HCT116 (cell line): ENCODE measurements around the gene CD44. TPM values are rescaled to one million over a fixed set of nuclear protein-coding genes. Genes with fewer than 3 reads are reported as not detected.
A peak's percentile ranks its signal among the peaks of the same experiment; 100 is the strongest.

ENCODE experiments used
- ATAC-seq: fragments of 200-7000 bp; cut with Tn5 transposase; 2 replicates; pipeline ENCODE4 v1.9.1; 2020; ENCODE audit warnings: mild to moderate bottlenecking, moderate library complexity
- BruUV-seq: library from RNA; stranded (reverse); fragments of 400-500 nt; replicated peaks from 2 replicates; lab custom pipeline; 2021; lab: Mats Ljungman, UMichigan
- CTCF ChIA-PET: fragments of 300-600 bp; sonication (Branson Sonifier 250); formaldehyde crosslinking; loops from one replicate; lab custom pipeline; 2021; ENCODE audit warnings: antibody characterized with exemption; lab: Charles Lee
- POLR2A ChIA-PET: fragments of 300-600, 350-600 bp; sonication (Branson Sonifier 250); formaldehyde crosslinking; loops from one replicate; lab custom pipeline; 2021; ENCODE audit warnings: antibody characterized with exemption; lab: Charles Lee
- RAD21 ChIA-PET, 2 experiments: fragments of 300-600 bp; sonication (Branson Sonifier 250); formaldehyde crosslinking; loops; one replicate each; lab custom pipeline; 2023; ENCODE audit warnings: low total read pairs in 2 of 2; ENCODE audit not compliant: uncharacterized antibody in 2 of 2, unreplicated experiment in 2 of 2, low non-redundant PET in 1 of 2; lab: Charles Lee
- DNase-seq: peaks from one replicate; pipeline ENCODE4 v3.0.0-alpha.2; 2010; ENCODE audit warnings: low read depth, low spot score
- H2AFZ ChIP-seq: fragments of 200-600 bp; shearing (Covaris generic), sonication (generic); 2 replicates; pipeline ENCODE4 v1.6.1; 2017; ENCODE audit warnings: low read depth, mixed run types, mixed read lengths, antibody characterized with exemption, low read length; ENCODE audit not compliant: poor library complexity, severe bottlenecking
- H3K27ac ChIP-seq: 2 replicates; pipeline ENCODE4 v1.5.1; 2012; ENCODE audit warnings: low read depth, low read length
- H3K27me3 ChIP-seq: fragments of 200-600 bp; sonication (generic); 2 replicates; pipeline ENCODE4 v1.6.1; 2016; ENCODE audit warnings: mixed run types, low read length, mixed read lengths; ENCODE audit not compliant: insufficient read depth
- H3K36me3 ChIP-seq, 2 experiments: fragments of 200-500 bp in 1 of 2; fragments of 200-600 bp in 1 of 2; sonication (Bioruptor generic) in 1 of 2; sonication (generic) in 1 of 2; 2 replicates each; pipeline versions ENCODE4 v1.5.1 to v1.6.1; 2014 to 2016; ENCODE audit warnings: low read length in 2 of 2, inconsistent platforms in 1 of 2, mixed read lengths in 1 of 2, mixed run types in 1 of 2; ENCODE audit not compliant: insufficient read depth in 2 of 2, control insufficient read depth in 1 of 2
- H3K4me1 ChIP-seq, 2 experiments: fragments of 200-600 bp in 1 of 2; sonication (generic) in 1 of 2; 2 replicates each; pipeline versions ENCODE4 v1.5.1 to v1.6.1; 2012 to 2017; ENCODE audit warnings: low read length in 2 of 2, inconsistent platforms in 1 of 2, mild to moderate bottlenecking in 1 of 2, mixed read lengths in 1 of 2, mixed run types in 1 of 2, moderate library complexity in 1 of 2; ENCODE audit not compliant: insufficient read depth in 2 of 2, control insufficient read depth in 1 of 2
- H3K4me2 ChIP-seq: fragments of 200-600 bp; sonication (generic); 2 replicates; pipeline ENCODE4 v1.6.1; 2017; ENCODE audit warnings: mixed run types, low read length, mixed read lengths
- H3K4me3 ChIP-seq, 2 experiments: fragments of 200-600 bp in 1 of 2; sonication (generic) in 1 of 2; replicated peaks in 1 of 2; 2 replicates each; pipeline ENCODE4 v1.5.1; 2011 to 2016; ENCODE audit warnings: low read length in 2 of 2, control low read depth in 1 of 2, low read depth in 1 of 2, mild to moderate bottlenecking in 1 of 2, mixed read lengths in 1 of 2, mixed run types in 1 of 2
- H3K79me2 ChIP-seq: fragments of 200-600 bp; sonication (generic); 2 replicates; pipeline ENCODE4 v1.6.1; 2017; ENCODE audit warnings: mild to moderate bottlenecking, mixed run types, low read length, moderate library complexity, mixed read lengths; ENCODE audit not compliant: insufficient read depth
- H3K9ac ChIP-seq: fragments of 200-600 bp; sonication (generic); 2 replicates; pipeline ENCODE4 v1.6.1; 2016; ENCODE audit warnings: low read length, mixed read lengths
- H3K9me2 ChIP-seq: fragments of 200-600 bp; sonication (generic), shearing (Covaris generic); 2 replicates; pipeline ENCODE4 v1.6.1; 2017; ENCODE audit warnings: mixed run types, mild to moderate bottlenecking, moderate library complexity; ENCODE audit not compliant: insufficient read depth
- H3K9me3 ChIP-seq, 2 experiments: fragments of 200-500 bp in 1 of 2; fragments of 200-600 bp in 1 of 2; sonication (Bioruptor generic) in 1 of 2; sonication (generic) in 1 of 2; 2 replicates each; pipeline ENCODE4 v1.6.1; 2014 to 2017; ENCODE audit warnings: low read length in 2 of 2, mixed read lengths in 2 of 2, inconsistent platforms in 1 of 2, low read depth in 1 of 2, mild to moderate bottlenecking in 1 of 2, mixed run types in 1 of 2, moderate library complexity in 1 of 2; ENCODE audit not compliant: control insufficient read depth in 1 of 2, insufficient read depth in 1 of 2
- H4K20me1 ChIP-seq: fragments of 200-600 bp; sonication (generic), shearing (Covaris generic); 2 replicates; pipeline ENCODE4 v1.6.1; 2017; ENCODE audit warnings: mixed run types, mild to moderate bottlenecking, moderate library complexity; ENCODE audit not compliant: insufficient read depth
- CEBPB ChIP-seq: IDR thresholded peaks from 2 replicates; pipeline ENCODE4 v1.6.1; 2012; ENCODE audit warnings: low read depth
- EGR1 ChIP-seq: IDR thresholded peaks from 2 replicates; pipeline ENCODE4 v1.6.1; 2012; ENCODE audit warnings: low read depth
- ELF1 ChIP-seq: IDR thresholded peaks from 2 replicates; pipeline ENCODE4 v1.6.1; 2012; ENCODE audit warnings: low read depth, borderline replicate concordance
- EZH2 ChIP-seq: fragments of 200-600 bp; sonication (generic); IDR thresholded peaks from 2 replicates; pipeline ENCODE4 v1.6.1; 2017; ENCODE audit warnings: antibody characterized with exemption, mixed run types
- EZH2phosphoT487 ChIP-seq: fragments of 200-600 bp; IDR thresholded peaks from 2 replicates; pipeline ENCODE4 v1.6.1; 2018; ENCODE audit warnings: antibody characterized with exemption, borderline replicate concordance
- FOSL1 ChIP-seq: IDR thresholded peaks from 2 replicates; pipeline ENCODE4 v1.6.1; 2012; ENCODE audit warnings: low read depth
- JUND ChIP-seq: IDR thresholded peaks from 2 replicates; pipeline ENCODE4 v1.6.1; 2012
- POLR2A ChIP-seq: IDR thresholded peaks from 2 replicates; pipeline ENCODE4 v1.7.0; 2011; ENCODE audit warnings: borderline replicate concordance; ENCODE audit not compliant: insufficient read depth, insufficient read length; ENCODE audit errors: extremely low read depth
- POLR2AphosphoS5 ChIP-seq: IDR thresholded peaks from 2 replicates; pipeline ENCODE4 v1.6.1; 2011; ENCODE audit warnings: mild to moderate bottlenecking, low read depth, low read length, moderate library complexity
- RAD21 ChIP-seq: IDR thresholded peaks from 2 replicates; pipeline ENCODE4 v1.6.1; 2012; ENCODE audit warnings: low read depth, mild to moderate bottlenecking
- SIN3A ChIP-seq: IDR thresholded peaks from 2 replicates; pipeline ENCODE4 v1.6.1; 2012; ENCODE audit warnings: low read depth
- SP1 ChIP-seq: IDR thresholded peaks from 2 replicates; pipeline ENCODE4 v1.6.1; 2012; ENCODE audit warnings: low read depth
- SRF ChIP-seq: IDR thresholded peaks from 2 replicates; pipeline ENCODE4 v1.6.1; 2012; ENCODE audit warnings: low read depth
- TCF7L2 ChIP-seq: IDR thresholded peaks from 2 replicates; pipeline ENCODE4 v1.7.0; 2011; ENCODE audit warnings: borderline replicate concordance, inconsistent platforms; ENCODE audit not compliant: insufficient read depth, insufficient read length; ENCODE audit errors: extremely low read depth
- YY1 ChIP-seq: IDR thresholded peaks from 2 replicates; pipeline ENCODE4 v1.6.1; 2011; ENCODE audit warnings: low read length, low read depth, moderate library complexity, mild to moderate bottlenecking; ENCODE audit not compliant: insufficient replicate concordance; ENCODE audit errors: extremely low read depth
- ZFX ChIP-seq: fragments of 450-650 bp; IDR thresholded peaks from 2 replicates; pipeline ENCODE4 v1.6.1; 2017
- ZNF274 ChIP-seq: fragments of 200-500 bp; sonication (Bioruptor generic); IDR thresholded peaks from 2 replicates; pipeline ENCODE4 v1.6.1; 2014; ENCODE audit warnings: mild to moderate bottlenecking, low read depth, low read length, inconsistent platforms
- intact Hi-C: fragments of 100-400 bp; cut with micrococcal nuclease; formaldehyde crosslinking; loops from 2 replicates; pipeline ENCODE4 v1.10.0; 2022
- total RNA-seq: library from RNA; stranded (reverse); gene quantifications from one replicate; pipeline ENCODE4 v1.2.1, GENCODE V29; 2021; ENCODE audit not compliant: unreplicated experiment
- TF ChIP-seq, protein P1 (sequence below): IDR thresholded peaks from 2 replicates; pipeline ENCODE4 v1.6.1; 2011; ENCODE audit warnings: mild to moderate bottlenecking, low read length, moderate library complexity; ENCODE audit not compliant: insufficient replicate concordance; ENCODE audit errors: extremely low read depth
- TF ChIP-seq, protein P2 (sequence below): IDR thresholded peaks from 2 replicates; pipeline ENCODE4 v1.6.1; 2012; ENCODE audit warnings: low read depth
- TF ChIP-seq, protein P3 (sequence below): IDR thresholded peaks from 2 replicates; pipeline ENCODE4 v1.6.1; 2012
- TF ChIP-seq, protein P4 (sequence below): IDR thresholded peaks from 2 replicates; pipeline ENCODE4 v1.6.1; 2012

CD44 gene
- total RNA-seq, 1 experiment from 2014 or later = 742 TPM

DNA sequence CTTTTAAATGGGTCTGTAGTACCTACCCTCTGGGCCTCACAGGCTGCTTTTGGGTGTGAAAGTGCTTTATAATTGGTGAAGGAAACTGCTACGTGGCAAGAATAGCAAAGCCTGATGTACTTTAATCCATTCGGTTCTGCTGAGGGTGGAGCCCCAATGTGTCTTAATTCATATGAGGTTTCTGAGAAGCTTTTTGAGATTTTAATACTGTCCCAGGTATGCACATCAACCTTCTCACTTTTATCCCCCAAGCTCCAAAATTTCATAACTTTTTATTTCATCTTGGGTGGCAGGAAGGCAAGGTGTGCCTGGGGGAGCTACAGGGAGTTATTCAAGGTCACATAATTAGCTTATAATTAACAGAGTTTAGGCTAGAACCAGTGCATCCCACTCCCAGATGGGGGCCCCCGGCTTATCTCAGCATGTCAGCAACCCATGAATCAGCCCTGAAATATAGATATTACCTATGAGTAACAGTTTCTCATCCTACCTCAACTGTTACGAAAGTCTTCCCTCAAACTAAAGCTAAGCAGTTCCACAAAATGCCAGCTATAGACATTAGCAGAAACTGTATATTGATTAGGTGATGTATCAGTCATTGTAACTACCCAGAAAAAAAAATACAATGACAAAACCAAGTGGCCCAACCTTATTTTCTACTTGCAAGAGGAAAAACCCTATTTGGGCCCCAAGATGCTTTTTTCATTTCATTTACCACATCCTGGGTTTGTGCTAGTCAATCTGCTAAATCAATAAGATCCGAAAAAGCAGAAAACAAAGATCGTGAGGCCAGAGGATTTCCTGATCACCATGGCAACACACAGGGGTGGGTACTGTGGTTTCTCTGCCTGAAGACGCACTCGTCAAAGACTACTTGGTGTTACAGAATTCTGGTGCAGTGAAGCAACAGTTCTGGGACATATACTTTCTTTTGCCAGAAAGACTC lies 26.7 kb downstream of the CD44 start:
- H3K4me3 ChIP-seq = peak overlapping the region; percentile 2 to 29; a peak in 3 of 4 replicates
- H4K20me1 ChIP-seq = no peaks in the 10 kb centered on the region
- H3K79me2 ChIP-seq = peaks cover 100% of the 10 kb centered on the region
- no peaks in the 10 kb centered on the region for H3K27me3 ChIP-seq
- POLR2A ChIA-PET = interaction anchor here (0.9 to 1.6 kb wide), 6 partner anchors 8 to 165 kb away, joined by 3 to 6 read pairs (median 4); no protein-coding TSS in a partner anchor
- BruUV-seq = no TSS peak
- H3K9ac ChIP-seq = peak overlapping the region; percentile 58
- peak overlapping the region; percentile 72 for H3K4me2 ChIP-seq
- no peak for DNase-seq
- RAD21 ChIA-PET = interaction anchor here (0.7 to 2.6 kb wide), 2 partner anchors 74 to 157 kb away, joined by 4 to 7 read pairs; no protein-coding TSS in a partner anchor
- H3K4me1 ChIP-seq = peaks cover 94 to 100% of the 10 kb centered on the region in 2 experiments
- no peaks in the 10 kb centered on the region for H3K9me3 ChIP-seq
- intact Hi-C loops = loop anchor here (10.0 kb wide), 1 partner anchor 241 kb away; no protein-coding TSS in a partner anchor
- CTCF ChIA-PET = no interaction called here
- peaks cover 0 to 9% of the 10 kb centered on the region in 2 experiments; a peak in 1 of 4 replicates for H3K36me3 ChIP-seq
- H3K27ac ChIP-seq = peak overlapping the region; percentile 89
- no peak overlapping the region for H2AFZ ChIP-seq
- H3K9me2 ChIP-seq = no peaks in the 10 kb centered on the region
- ATAC-seq = peak; percentile 27
- TF ChIP-seq EGR1 = no peak
- TF ChIP-seq POLR2AphosphoS5 = no peak
- no peak for TF ChIP-seq TCF7L2
- peak; percentile 50 for TF ChIP-seq SIN3A
- TF ChIP-seq POLR2A = no peak
- TF ChIP-seq, protein P1, sequence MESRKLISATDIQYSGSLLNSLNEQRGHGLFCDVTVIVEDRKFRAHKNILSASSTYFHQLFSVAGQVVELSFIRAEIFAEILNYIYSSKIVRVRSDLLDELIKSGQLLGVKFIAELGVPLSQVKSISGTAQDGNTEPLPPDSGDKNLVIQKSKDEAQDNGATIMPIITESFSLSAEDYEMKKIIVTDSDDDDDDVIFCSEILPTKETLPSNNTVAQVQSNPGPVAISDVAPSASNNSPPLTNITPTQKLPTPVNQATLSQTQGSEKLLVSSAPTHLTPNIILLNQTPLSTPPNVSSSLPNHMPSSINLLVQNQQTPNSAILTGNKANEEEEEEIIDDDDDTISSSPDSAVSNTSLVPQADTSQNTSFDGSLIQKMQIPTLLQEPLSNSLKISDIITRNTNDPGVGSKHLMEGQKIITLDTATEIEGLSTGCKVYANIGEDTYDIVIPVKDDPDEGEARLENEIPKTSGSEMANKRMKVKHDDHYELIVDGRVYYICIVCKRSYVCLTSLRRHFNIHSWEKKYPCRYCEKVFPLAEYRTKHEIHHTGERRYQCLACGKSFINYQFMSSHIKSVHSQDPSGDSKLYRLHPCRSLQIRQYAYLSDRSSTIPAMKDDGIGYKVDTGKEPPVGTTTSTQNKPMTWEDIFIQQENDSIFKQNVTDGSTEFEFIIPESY = no peak
- no peak for TF ChIP-seq RAD21
- peak; percentile 87 for TF ChIP-seq JUND
- TF ChIP-seq, protein P2, sequence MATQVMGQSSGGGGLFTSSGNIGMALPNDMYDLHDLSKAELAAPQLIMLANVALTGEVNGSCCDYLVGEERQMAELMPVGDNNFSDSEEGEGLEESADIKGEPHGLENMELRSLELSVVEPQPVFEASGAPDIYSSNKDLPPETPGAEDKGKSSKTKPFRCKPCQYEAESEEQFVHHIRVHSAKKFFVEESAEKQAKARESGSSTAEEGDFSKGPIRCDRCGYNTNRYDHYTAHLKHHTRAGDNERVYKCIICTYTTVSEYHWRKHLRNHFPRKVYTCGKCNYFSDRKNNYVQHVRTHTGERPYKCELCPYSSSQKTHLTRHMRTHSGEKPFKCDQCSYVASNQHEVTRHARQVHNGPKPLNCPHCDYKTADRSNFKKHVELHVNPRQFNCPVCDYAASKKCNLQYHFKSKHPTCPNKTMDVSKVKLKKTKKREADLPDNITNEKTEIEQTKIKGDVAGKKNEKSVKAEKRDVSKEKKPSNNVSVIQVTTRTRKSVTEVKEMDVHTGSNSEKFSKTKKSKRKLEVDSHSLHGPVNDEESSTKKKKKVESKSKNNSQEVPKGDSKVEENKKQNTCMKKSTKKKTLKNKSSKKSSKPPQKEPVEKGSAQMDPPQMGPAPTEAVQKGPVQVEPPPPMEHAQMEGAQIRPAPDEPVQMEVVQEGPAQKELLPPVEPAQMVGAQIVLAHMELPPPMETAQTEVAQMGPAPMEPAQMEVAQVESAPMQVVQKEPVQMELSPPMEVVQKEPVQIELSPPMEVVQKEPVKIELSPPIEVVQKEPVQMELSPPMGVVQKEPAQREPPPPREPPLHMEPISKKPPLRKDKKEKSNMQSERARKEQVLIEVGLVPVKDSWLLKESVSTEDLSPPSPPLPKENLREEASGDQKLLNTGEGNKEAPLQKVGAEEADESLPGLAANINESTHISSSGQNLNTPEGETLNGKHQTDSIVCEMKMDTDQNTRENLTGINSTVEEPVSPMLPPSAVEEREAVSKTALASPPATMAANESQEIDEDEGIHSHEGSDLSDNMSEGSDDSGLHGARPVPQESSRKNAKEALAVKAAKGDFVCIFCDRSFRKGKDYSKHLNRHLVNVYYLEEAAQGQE = no peak
- TF ChIP-seq EZH2 = no peak
- no peak for TF ChIP-seq ZFX
- no peak for TF ChIP-seq EZH2phosphoT487
- no peak for TF ChIP-seq ZNF274
- TF ChIP-seq, protein P3, sequence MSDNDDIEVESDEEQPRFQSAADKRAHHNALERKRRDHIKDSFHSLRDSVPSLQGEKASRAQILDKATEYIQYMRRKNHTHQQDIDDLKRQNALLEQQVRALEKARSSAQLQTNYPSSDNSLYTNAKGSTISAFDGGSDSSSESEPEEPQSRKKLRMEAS = peak; percentile 37; the same call in 1 of the 2 replicates
- TF ChIP-seq YY1 = no peak
- TF ChIP-seq CEBPB = peak; percentile 94
- peak; percentile 80 for TF ChIP-seq SP1
- TF ChIP-seq SRF = peak; percentile 57; the same call in 1 of the 2 replicates
- TF ChIP-seq, protein P4, sequence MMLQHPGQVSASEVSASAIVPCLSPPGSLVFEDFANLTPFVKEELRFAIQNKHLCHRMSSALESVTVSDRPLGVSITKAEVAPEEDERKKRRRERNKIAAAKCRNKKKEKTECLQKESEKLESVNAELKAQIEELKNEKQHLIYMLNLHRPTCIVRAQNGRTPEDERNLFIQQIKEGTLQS = peak; percentile 37; the same call in 1 of the 2 replicates
- TF ChIP-seq ELF1 = no peak
- TF ChIP-seq FOSL1 = peak; percentile 87
